ENCODE data around the gene IGDCC3.
A peak's percentile ranks its signal among the peaks of the same experiment; 100 is the strongest.

- peak; percentile 73 for TF ChIP-seq EZH2 (IDR thresholded peaks at IDR 0.05; ENCODE audit: insufficient read depth, poor library complexity, severe bottlenecking)
- 0 out of 2 replicates have a peak, but pooled peaks have one; percentile 49 for TF ChIP-seq EZH2phosphoT487 (IDR thresholded peaks at IDR 0.05; ENCODE audit: insufficient read depth, low read depth)
Measured at GRCh38 chr15:65355988-65356353, 21.8 kb downstream of the IGDCC3 start.
